ENCODE data around the gene OR52W1. TPM values are rescaled to one million over a fixed set of nuclear protein-coding genes. Genes with fewer than 3 reads are reported as not detected.

The OR52W1 gene
- total and polyA plus RNA-seq, 2 donors (not counting 3 experiments of a cell fraction or from before 2014, with no cell fraction given): not detected

DNA sequence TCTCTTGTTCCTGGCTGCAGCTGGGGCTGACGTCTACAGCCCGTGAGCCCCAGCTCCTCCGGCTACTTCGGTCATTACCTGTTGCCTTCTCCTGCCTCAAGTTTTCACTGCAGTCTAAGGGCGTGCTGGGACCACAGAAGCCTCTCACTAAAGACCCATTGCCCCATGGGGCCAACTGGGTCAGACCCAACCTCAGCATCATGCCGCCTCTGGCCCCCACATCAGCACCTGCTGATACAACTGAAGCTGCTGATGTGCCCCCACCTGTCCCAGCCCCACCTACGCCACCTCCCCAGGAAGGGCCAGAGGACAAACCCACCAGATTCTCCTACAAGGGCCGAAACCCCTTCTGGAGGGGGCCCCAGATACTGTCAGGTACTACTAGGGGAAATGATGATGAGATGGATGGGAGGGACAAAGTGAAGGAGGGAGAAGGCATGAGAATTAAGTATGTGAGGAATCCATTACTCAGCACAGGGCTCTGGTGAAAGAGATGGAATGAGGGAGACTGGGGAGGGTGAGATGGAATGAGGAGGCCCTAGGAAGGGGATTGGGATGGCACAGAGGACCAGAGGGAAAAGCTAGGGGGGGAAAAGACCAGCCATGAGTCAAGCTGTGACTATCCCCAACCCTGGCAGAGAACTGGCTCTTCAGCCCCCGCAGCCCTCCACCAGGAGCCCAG lies 11.4 kb downstream of the OR52W1 start:
- Histone ChIP-seq H3K4me2 (ENCODE audit: insufficient read depth, low read length) (no peak overlapping the region), H3K27ac (ENCODE audit: insufficient read depth, low read depth, low read length) (no peak overlapping the region), H3K9me1 (replicated peaks; ENCODE audit: control insufficient read depth, extremely low read depth, insufficient read depth, low read length) (no peaks in the 10 kb centered on the region), H2AFZ (ENCODE audit: low read depth, low read length) (no peak overlapping the region), H3K79me2 (ENCODE audit: control insufficient read depth, insufficient read depth, low read length) (no peaks in the 10 kb centered on the region), H3K36me3 (ENCODE audit: control insufficient read depth in 2 of 2, extremely low read depth in 1 of 2, insufficient read depth in 2 of 2, low read length in 2 of 2) (peaks cover 0 to 20% of the 10 kb centered on the region in 2 experiments), H3K9me3 (replicated peaks; ENCODE audit: control insufficient read depth, insufficient read depth, low read length) (no peaks in the 10 kb centered on the region), H3K4me1 (ENCODE audit: control insufficient read depth, extremely low read depth, insufficient read depth, low read length) (no peaks in the 10 kb centered on the region), H4K20me1 (replicated peaks; ENCODE audit: control insufficient read depth, extremely low read depth, insufficient read depth, low read length) (no peaks in the 10 kb centered on the region), H3K4me3 (replicated peaks in 1 of 3; ENCODE audit: insufficient read depth in 1 of 3, low read depth in 1 of 3, low read length in 3 of 3) (no peak overlapping the region), H3K27me3 (ENCODE audit: control insufficient read depth in 2 of 2, insufficient read depth in 2 of 2, low read length in 2 of 2) (no peaks in the 10 kb centered on the region), H3K9ac (replicated peaks; ENCODE audit: extremely low read depth, insufficient read depth, low read length) (no peak overlapping the region)
- DNase-seq (ENCODE audit: low read depth, low spot score) (no peak), FAIRE-seq (no peak)
- TF ChIP-seq, protein P1, sequence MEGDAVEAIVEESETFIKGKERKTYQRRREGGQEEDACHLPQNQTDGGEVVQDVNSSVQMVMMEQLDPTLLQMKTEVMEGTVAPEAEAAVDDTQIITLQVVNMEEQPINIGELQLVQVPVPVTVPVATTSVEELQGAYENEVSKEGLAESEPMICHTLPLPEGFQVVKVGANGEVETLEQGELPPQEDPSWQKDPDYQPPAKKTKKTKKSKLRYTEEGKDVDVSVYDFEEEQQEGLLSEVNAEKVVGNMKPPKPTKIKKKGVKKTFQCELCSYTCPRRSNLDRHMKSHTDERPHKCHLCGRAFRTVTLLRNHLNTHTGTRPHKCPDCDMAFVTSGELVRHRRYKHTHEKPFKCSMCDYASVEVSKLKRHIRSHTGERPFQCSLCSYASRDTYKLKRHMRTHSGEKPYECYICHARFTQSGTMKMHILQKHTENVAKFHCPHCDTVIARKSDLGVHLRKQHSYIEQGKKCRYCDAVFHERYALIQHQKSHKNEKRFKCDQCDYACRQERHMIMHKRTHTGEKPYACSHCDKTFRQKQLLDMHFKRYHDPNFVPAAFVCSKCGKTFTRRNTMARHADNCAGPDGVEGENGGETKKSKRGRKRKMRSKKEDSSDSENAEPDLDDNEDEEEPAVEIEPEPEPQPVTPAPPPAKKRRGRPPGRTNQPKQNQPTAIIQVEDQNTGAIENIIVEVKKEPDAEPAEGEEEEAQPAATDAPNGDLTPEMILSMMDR (IDR thresholded peaks at IDR 0.05; ENCODE audit: extremely low read depth in 1 of 2, insufficient read depth in 1 of 2, low read depth in 1 of 2, low read length in 2 of 2): no peak
- TF ChIP-seq POLR2AphosphoS5 (IDR thresholded peaks at IDR 0.05; ENCODE audit: insufficient read depth, low read depth, low read length) (no peak), GATA2 (IDR thresholded peaks at IDR 0.05; ENCODE audit: insufficient read depth, insufficient read length, low read depth, low read length) (no peak), JUN (IDR thresholded peaks at IDR 0.05; ENCODE audit: borderline replicate concordance, insufficient read depth, insufficient read length, low read depth) (no peak), MYC (IDR thresholded peaks at IDR 0.05; ENCODE audit: low read depth, low read length) (no peak), EZH2 (IDR thresholded peaks at IDR 0.05; ENCODE audit: borderline replicate concordance, low read depth, low read length, severe bottlenecking) (no peak), POLR2A (IDR thresholded peaks at IDR 0.05; ENCODE audit: low read depth, low read length) (no peak)
- TF ChIP-seq, protein P2, sequence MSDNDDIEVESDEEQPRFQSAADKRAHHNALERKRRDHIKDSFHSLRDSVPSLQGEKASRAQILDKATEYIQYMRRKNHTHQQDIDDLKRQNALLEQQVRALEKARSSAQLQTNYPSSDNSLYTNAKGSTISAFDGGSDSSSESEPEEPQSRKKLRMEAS (IDR thresholded peaks at IDR 0.05; ENCODE audit: insufficient read depth, insufficient read length): no peak
- CTCF ChIA-PET: no interaction called here
- no TSS peak for BruUV-seq (replicated peaks)
- dilution Hi-C loops (cut with MboI; ENCODE audit: extremely low pct_ligation_motif_present, low sequenced_read_pairs) (no loop called here), intact Hi-C loops (cut with micrococcal nuclease) (no loop called here)
- POLR2A ChIA-PET: no interaction called here
